Neural cell (in vitro differentiated cells): ENCODE data around the gene DKK2. TPM values are rescaled to one million over a fixed set of nuclear protein-coding genes. Genes with fewer than 3 reads are reported as not detected.

ENCODE experiments used
- H2AFZ ChIP-seq: fragments of 200-600, 300-800 bp; sonication (generic), shearing (Covaris generic); 2 replicates; pipeline ENCODE4 v1.6.0; 2014; ENCODE audit warnings: low read depth, mild to moderate bottlenecking, antibody characterized with exemption, low read length, moderate library complexity
- H3F3A ChIP-seq: fragments of 200-600 bp; shearing (Covaris generic); 2 replicates; pipeline ENCODE4 v1.6.1; 2016; ENCODE audit warnings: mild to moderate bottlenecking, moderate library complexity, mixed read lengths, antibody characterized with exemption, low read length; ENCODE audit not compliant: insufficient read depth, poor library complexity, severe bottlenecking
- H3K27ac ChIP-seq: fragments of 200-600, 300-800 bp; sonication (generic), shearing (Covaris generic); 2 replicates; pipeline ENCODE4 v1.5.1; 2014; ENCODE audit warnings: mild to moderate bottlenecking, low read length, moderate library complexity
- H3K27me3 ChIP-seq: fragments of 300-800, 200-600 bp; sonication (generic), shearing (Covaris generic); 2 replicates; pipeline ENCODE4 v1.6.0; 2014; ENCODE audit warnings: mild to moderate bottlenecking, low read depth, low read length, moderate library complexity; ENCODE audit not compliant: insufficient read depth
- H3K36me3 ChIP-seq: fragments of 300-800, 200-600 bp; sonication (generic), shearing (Covaris generic); 2 replicates; pipeline ENCODE4 v1.5.1; 2014; ENCODE audit warnings: mild to moderate bottlenecking, antibody characterized with exemption, low read length, moderate library complexity; ENCODE audit not compliant: insufficient read depth
- H3K4me2 ChIP-seq: fragments of 300-800, 200-600 bp; sonication (generic), shearing (Covaris generic); 2 replicates; pipeline ENCODE4 v1.6.0; 2014; ENCODE audit warnings: mild to moderate bottlenecking, low read length
- H3K4me3 ChIP-seq: fragments of 300-800, 200-600 bp; sonication (generic), shearing (Covaris generic); 2 replicates; pipeline ENCODE4 v1.5.1; 2014; ENCODE audit warnings: mild to moderate bottlenecking, low read length, moderate library complexity
- H3K79me2 ChIP-seq: fragments of 200-600 bp; shearing (Covaris generic); replicated peaks from 2 replicates; pipeline ENCODE4 v1.6.0; 2014; ENCODE audit warnings: mild to moderate bottlenecking, low read length, moderate library complexity; ENCODE audit not compliant: insufficient read depth
- H3K9ac ChIP-seq: fragments of 300-800, 200-600 bp; sonication (generic), shearing (Covaris generic); 2 replicates; pipeline ENCODE4 v1.6.1; 2016; ENCODE audit warnings: mild to moderate bottlenecking, low read length, mixed read lengths
- H3K9me2 ChIP-seq: fragments of 200-600 bp; shearing (Covaris generic); 2 replicates; pipeline ENCODE4 v1.6.1; 2016; ENCODE audit warnings: mild to moderate bottlenecking, low read length, mixed read lengths; ENCODE audit not compliant: insufficient read depth
- H3K9me3 ChIP-seq: fragments of 200-600, 300-800 bp; sonication (generic), shearing (Covaris generic); 2 replicates; pipeline ENCODE4 v1.6.1; 2016; ENCODE audit warnings: mild to moderate bottlenecking, mixed run types, low read length, moderate library complexity, mixed read lengths
- H4K20me1 ChIP-seq: fragments of 200-600 bp; shearing (Covaris generic); 2 replicates; pipeline ENCODE4 v1.6.1; 2016; ENCODE audit warnings: mild to moderate bottlenecking, mixed run types; ENCODE audit not compliant: insufficient read depth
- EP300 ChIP-seq: fragments of 450-650 bp; conservative IDR thresholded peaks from 2 replicates; pipeline ENCODE4 v1.6.1; 2014; ENCODE audit warnings: antibody characterized with exemption, mild to moderate bottlenecking, moderate library complexity; ENCODE audit not compliant: poor library complexity, severe bottlenecking
- EZH2 ChIP-seq: fragments of 200-600, 300-800 bp; shearing (Covaris generic), sonication (generic); IDR thresholded peaks from 2 replicates; pipeline ENCODE4 v1.6.1; 2014; ENCODE audit warnings: antibody characterized with exemption, low read length, borderline replicate concordance, mild to moderate bottlenecking; ENCODE audit not compliant: insufficient read depth, poor library complexity, severe bottlenecking
- MXI1 ChIP-seq: fragments of 450-650 bp; conservative IDR thresholded peaks from 2 replicates; pipeline ENCODE4 v1.6.1; 2014; ENCODE audit warnings: antibody characterized with exemption, mild to moderate bottlenecking; ENCODE audit not compliant: poor library complexity, severe bottlenecking
- POLR2AphosphoS5 ChIP-seq: IDR thresholded peaks from 2 replicates; pipeline ENCODE4 v1.6.1; 2012
- RAD21 ChIP-seq: fragments of 450-650 bp; conservative IDR thresholded peaks from 2 replicates; pipeline ENCODE4 v1.6.1; 2014; ENCODE audit warnings: antibody characterized with exemption, mild to moderate bottlenecking, moderate library complexity
- SMC3 ChIP-seq: fragments of 450-650 bp; conservative IDR thresholded peaks from 2 replicates; pipeline ENCODE4 v1.6.1; 2014; ENCODE audit warnings: antibody characterized with exemption, mild to moderate bottlenecking, moderate library complexity; ENCODE audit not compliant: poor library complexity
- TAF1 ChIP-seq: IDR thresholded peaks from 2 replicates; pipeline ENCODE4 v1.6.1; 2012; ENCODE audit warnings: low read depth
- polyA plus RNA-seq: library from polyadenylated mRNA; depleted of rRNA; stranded (reverse); fragments of >200 nt; gene quantifications from 2 replicates; pipeline ENCODE4 v1.2.3, GENCODE V29; 2014
- TF ChIP-seq, protein P1 (sequence below): fragments of 450-650 bp; IDR thresholded peaks from 2 replicates; pipeline ENCODE4 v1.5.1; 2014; ENCODE audit warnings: antibody characterized with exemption, mild to moderate bottlenecking, moderate library complexity; ENCODE audit not compliant: poor library complexity, severe bottlenecking
- TF ChIP-seq, protein P2 (sequence below): IDR thresholded peaks from 2 replicates; pipeline ENCODE4 v1.6.1; 2012; ENCODE audit warnings: borderline replicate concordance

DKK2 gene
- polyA plus RNA-seq, 1 donor from 2014 or later = 0.33 TPM

DNA sequence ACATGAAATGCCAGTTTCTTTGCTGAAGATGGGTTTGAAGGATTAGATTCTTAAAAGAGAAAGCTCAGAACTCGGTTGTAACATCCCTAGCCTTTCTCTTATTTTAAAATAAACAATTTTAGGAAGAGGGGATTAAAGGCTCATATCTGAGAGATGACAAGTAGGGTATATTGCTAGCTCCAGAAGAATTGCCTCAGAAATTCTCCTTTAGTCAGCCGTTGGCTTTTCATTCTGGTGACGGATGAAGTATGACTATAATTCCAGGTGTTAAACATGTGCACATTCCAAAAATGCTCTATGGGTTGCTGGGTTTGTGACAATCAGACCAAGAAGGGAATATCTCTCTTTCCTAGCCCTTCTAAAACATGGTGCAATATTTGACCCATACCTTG is 17.8 kb downstream of the DKK2 start:
- no peaks in the 10 kb centered on the region for H3K27me3 ChIP-seq
- no peaks in the 10 kb centered on the region for H3K9me2 ChIP-seq
- no peak overlapping the region for H3K27ac ChIP-seq
- TF ChIP-seq POLR2AphosphoS5 = no peak
- H4K20me1 ChIP-seq = no peaks in the 10 kb centered on the region
- H3K9ac ChIP-seq = no peak overlapping the region
- H2AFZ ChIP-seq = no peak overlapping the region
- H3K79me2 ChIP-seq = no peaks in the 10 kb centered on the region
- H3F3A ChIP-seq = no peaks in the 10 kb centered on the region
- no peak overlapping the region for H3K4me3 ChIP-seq
- no peaks in the 10 kb centered on the region for H3K9me3 ChIP-seq
- H3K4me2 ChIP-seq = no peak overlapping the region
- no peaks in the 10 kb centered on the region for H3K36me3 ChIP-seq

DNA sequence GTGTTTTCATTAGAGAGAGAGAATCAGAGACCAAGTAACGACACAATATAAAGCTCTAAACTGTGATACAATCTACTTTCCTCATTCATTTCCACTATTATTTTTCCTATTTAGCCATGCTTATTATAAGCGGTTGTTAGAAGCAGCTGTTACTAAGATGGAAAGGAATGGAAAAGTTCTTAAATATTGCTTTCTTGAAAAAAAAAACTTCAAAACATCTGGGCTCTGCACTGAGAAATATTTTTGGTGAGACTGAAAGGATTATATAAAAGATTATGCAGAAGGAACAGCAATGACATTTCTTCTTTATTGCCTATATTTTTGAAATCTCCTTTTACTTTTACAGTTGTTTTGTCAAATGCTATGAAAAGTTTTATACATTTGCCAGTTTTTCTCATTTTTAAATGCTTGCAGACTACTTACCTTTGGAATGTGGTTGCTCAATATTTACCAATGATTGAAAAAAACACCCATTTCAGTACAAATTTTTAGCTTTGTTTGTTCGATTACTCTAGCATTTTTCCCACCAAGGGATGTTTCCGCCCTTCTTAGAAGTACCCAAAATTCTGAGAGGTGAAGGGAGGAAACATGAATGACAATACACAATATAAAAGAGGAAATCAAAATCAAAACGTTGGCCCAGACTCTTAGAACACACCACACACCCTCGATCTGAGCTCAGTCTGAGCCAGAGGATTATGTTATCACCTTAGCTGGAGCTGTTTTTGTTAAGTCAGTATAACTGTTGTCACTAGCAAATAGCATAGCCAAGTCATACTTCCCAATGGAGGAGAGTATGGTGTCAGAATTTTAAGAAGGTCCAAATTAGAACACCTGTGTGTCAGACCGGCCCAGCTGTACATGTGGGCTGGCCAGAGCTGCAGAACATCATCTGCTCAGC is 18.4 kb downstream of the DKK2 start:
- Histone ChIP-seq H3K27me3 (no peaks in the 10 kb centered on the region), H2AFZ (no peak overlapping the region), H3F3A (no peaks in the 10 kb centered on the region), H3K9ac (no peak overlapping the region), H3K27ac (no peak overlapping the region), H3K4me2 (no peak overlapping the region), H3K79me2 (no peaks in the 10 kb centered on the region), H3K9me2 (no peaks in the 10 kb centered on the region), H3K4me3 (no peak overlapping the region), H4K20me1 (no peaks in the 10 kb centered on the region), H3K36me3 (no peaks in the 10 kb centered on the region), H3K9me3 (no peaks in the 10 kb centered on the region)
- TF ChIP-seq TAF1 (no peak), RAD21 (no peak), SMC3 (no peak), MXI1 (no peak), EZH2 (no peak), EP300 (no peak), POLR2AphosphoS5 (no peak)
- TF ChIP-seq, protein P1, sequence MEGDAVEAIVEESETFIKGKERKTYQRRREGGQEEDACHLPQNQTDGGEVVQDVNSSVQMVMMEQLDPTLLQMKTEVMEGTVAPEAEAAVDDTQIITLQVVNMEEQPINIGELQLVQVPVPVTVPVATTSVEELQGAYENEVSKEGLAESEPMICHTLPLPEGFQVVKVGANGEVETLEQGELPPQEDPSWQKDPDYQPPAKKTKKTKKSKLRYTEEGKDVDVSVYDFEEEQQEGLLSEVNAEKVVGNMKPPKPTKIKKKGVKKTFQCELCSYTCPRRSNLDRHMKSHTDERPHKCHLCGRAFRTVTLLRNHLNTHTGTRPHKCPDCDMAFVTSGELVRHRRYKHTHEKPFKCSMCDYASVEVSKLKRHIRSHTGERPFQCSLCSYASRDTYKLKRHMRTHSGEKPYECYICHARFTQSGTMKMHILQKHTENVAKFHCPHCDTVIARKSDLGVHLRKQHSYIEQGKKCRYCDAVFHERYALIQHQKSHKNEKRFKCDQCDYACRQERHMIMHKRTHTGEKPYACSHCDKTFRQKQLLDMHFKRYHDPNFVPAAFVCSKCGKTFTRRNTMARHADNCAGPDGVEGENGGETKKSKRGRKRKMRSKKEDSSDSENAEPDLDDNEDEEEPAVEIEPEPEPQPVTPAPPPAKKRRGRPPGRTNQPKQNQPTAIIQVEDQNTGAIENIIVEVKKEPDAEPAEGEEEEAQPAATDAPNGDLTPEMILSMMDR = no peak
- TF ChIP-seq, protein P2, sequence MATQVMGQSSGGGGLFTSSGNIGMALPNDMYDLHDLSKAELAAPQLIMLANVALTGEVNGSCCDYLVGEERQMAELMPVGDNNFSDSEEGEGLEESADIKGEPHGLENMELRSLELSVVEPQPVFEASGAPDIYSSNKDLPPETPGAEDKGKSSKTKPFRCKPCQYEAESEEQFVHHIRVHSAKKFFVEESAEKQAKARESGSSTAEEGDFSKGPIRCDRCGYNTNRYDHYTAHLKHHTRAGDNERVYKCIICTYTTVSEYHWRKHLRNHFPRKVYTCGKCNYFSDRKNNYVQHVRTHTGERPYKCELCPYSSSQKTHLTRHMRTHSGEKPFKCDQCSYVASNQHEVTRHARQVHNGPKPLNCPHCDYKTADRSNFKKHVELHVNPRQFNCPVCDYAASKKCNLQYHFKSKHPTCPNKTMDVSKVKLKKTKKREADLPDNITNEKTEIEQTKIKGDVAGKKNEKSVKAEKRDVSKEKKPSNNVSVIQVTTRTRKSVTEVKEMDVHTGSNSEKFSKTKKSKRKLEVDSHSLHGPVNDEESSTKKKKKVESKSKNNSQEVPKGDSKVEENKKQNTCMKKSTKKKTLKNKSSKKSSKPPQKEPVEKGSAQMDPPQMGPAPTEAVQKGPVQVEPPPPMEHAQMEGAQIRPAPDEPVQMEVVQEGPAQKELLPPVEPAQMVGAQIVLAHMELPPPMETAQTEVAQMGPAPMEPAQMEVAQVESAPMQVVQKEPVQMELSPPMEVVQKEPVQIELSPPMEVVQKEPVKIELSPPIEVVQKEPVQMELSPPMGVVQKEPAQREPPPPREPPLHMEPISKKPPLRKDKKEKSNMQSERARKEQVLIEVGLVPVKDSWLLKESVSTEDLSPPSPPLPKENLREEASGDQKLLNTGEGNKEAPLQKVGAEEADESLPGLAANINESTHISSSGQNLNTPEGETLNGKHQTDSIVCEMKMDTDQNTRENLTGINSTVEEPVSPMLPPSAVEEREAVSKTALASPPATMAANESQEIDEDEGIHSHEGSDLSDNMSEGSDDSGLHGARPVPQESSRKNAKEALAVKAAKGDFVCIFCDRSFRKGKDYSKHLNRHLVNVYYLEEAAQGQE = no peak
